Smooth muscle cell (in vitro differentiated cells): ENCODE measurements around the gene RBMS3. TPM values are rescaled to one million over a fixed set of nuclear protein-coding genes. Genes with fewer than 3 reads are reported as not detected.

Experiments
- DNase-seq: peaks from one replicate; lab custom pipeline; 2025; ENCODE audit not compliant: unreplicated experiment; lab: John Stamatoyannopoulos, UW
- H2AFZ ChIP-seq: fragments of 200-600 bp; sonication (generic); 2 replicates; pipeline ENCODE4 v1.6.0; 2016; ENCODE audit warnings: antibody characterized with exemption, low read depth, mild to moderate bottlenecking
- H3F3A ChIP-seq: fragments of 200-600 bp; sonication (generic); 2 replicates; pipeline ENCODE4 v1.6.0; 2017; ENCODE audit warnings: antibody characterized with exemption, low read depth
- H3K27ac ChIP-seq: fragments of 200-600 bp; sonication (generic); 2 replicates; pipeline ENCODE4 v1.5.1; 2016; ENCODE audit warnings: low read depth, mild to moderate bottlenecking
- H3K27me3 ChIP-seq: fragments of 200-600 bp; sonication (generic); 2 replicates; pipeline ENCODE4 v1.6.1; 2016; ENCODE audit warnings: low read depth, mild to moderate bottlenecking
- H3K36me3 ChIP-seq: fragments of 200-600 bp; sonication (generic); 2 replicates; pipeline ENCODE4 v1.5.1; 2016; ENCODE audit warnings: low read depth
- H3K4me1 ChIP-seq: fragments of 200-600 bp; sonication (generic); 2 replicates; pipeline ENCODE4 v1.5.1; 2016; ENCODE audit warnings: low read depth
- H3K4me2 ChIP-seq: fragments of 200-600 bp; sonication (generic); 2 replicates; pipeline ENCODE4 v1.6.0; 2016; ENCODE audit warnings: mild to moderate bottlenecking
- H3K4me3 ChIP-seq: fragments of 200-600 bp; sonication (generic); 2 replicates; pipeline ENCODE4 v1.5.1; 2016; ENCODE audit warnings: mild to moderate bottlenecking
- H3K79me2 ChIP-seq: fragments of 200-600 bp; sonication (generic); 2 replicates; pipeline ENCODE4 v1.6.0; 2016; ENCODE audit warnings: low read depth, mild to moderate bottlenecking
- H3K9ac ChIP-seq: fragments of 200-600 bp; sonication (generic); 2 replicates; pipeline ENCODE4 v1.6.0; 2016; ENCODE audit warnings: low read depth
- H3K9me3 ChIP-seq: fragments of 200-600 bp; sonication (generic); replicated peaks from 2 replicates; pipeline ENCODE4 v1.5.1; 2016; ENCODE audit warnings: low read depth
- H4K20me1 ChIP-seq: fragments of 200-600 bp; sonication (generic); 2 replicates; pipeline ENCODE4 v1.6.0; 2016; ENCODE audit warnings: low read depth
- WGBS: methylation state at CpG from one replicate; pipeline ENCODE4 v1.1.7; 2016; ENCODE audit warnings: low lambda C conversion rate; 5-methylcytosine and 5-hydroxymethylcytosine counted together
- polyA plus RNA-seq: library from polyadenylated mRNA; unstranded; fragments of >200 nt; fragmentation: Nextera tagmentation; extraction: Ambion mirVana; gene quantifications from 2 replicates; pipeline ENCODE4 v1.2.1, GENCODE V29; 2016
- total RNA-seq: library from RNA; depleted of rRNA; stranded (reverse); fragments of >200 nt; gene quantifications from 2 replicates; pipeline ENCODE4 v1.2.3, GENCODE V29; 2014
- TF ChIP-seq, protein P1 (sequence below): fragments of 200-600 bp; sonication (generic); IDR thresholded peaks from 2 replicates; pipeline ENCODE4 v1.5.1; 2017; ENCODE audit warnings: borderline replicate concordance, mild to moderate bottlenecking, antibody characterized with exemption; ENCODE audit not compliant: insufficient read depth, poor library complexity, severe bottlenecking

The RBMS3 gene
- total and polyA plus RNA-seq, 2 experiments from 2014 or later = 42.9 to 50.6 TPM

- Histone ChIP-seq H3F3A (no peaks in the 10 kb centered on the region), H3K4me2 (peak overlapping the region; percentile 46), H3K27ac (peak overlapping the region; percentile 64), H3K79me2 (peaks cover 17% of the 10 kb centered on the region), H3K4me1 (peaks cover 6% of the 10 kb centered on the region), H3K27me3 (no peaks in the 10 kb centered on the region), H3K9me3 (no peaks in the 10 kb centered on the region), H3K9ac (no peak overlapping the region), H2AFZ (no peak overlapping the region), H3K36me3 (no peaks in the 10 kb centered on the region), H4K20me1 (no peaks in the 10 kb centered on the region), H3K4me3 (no peak overlapping the region)
- no peak for DNase-seq
- 56% methylated on average over 2 of the region's 2 CpGs for WGBS
- TF ChIP-seq, protein P1, sequence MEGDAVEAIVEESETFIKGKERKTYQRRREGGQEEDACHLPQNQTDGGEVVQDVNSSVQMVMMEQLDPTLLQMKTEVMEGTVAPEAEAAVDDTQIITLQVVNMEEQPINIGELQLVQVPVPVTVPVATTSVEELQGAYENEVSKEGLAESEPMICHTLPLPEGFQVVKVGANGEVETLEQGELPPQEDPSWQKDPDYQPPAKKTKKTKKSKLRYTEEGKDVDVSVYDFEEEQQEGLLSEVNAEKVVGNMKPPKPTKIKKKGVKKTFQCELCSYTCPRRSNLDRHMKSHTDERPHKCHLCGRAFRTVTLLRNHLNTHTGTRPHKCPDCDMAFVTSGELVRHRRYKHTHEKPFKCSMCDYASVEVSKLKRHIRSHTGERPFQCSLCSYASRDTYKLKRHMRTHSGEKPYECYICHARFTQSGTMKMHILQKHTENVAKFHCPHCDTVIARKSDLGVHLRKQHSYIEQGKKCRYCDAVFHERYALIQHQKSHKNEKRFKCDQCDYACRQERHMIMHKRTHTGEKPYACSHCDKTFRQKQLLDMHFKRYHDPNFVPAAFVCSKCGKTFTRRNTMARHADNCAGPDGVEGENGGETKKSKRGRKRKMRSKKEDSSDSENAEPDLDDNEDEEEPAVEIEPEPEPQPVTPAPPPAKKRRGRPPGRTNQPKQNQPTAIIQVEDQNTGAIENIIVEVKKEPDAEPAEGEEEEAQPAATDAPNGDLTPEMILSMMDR = no peak
Measured at GRCh38 chr3:29977360-29977759, 696.5 kb downstream of the RBMS3 start.

DNA sequence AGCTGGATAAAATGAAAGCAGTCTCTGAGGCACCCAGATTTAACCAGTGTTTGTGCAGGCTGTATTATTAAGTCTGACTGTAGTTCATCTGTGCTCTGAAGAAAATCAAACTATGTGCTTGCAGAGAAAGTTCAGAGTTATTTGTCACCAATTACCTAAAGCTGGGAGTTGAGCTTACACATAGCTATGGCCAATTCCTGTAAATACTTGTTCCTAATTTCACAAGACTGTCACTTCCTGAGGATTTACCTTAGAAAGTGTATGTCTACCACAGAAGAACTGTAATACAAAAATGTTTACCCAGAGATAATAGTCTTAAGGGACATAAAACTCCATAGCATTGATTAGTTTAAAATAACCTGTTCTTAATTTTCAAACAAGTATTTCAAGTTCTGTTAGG, 697.2 kb downstream of the RBMS3 start:
- Histone ChIP-seq H3K27ac (peak overlapping the region; percentile 64), H3K36me3 (no peaks in the 10 kb centered on the region), H3F3A (no peaks in the 10 kb centered on the region), H4K20me1 (no peaks in the 10 kb centered on the region), H3K4me2 (peak overlapping the region; percentile 46), H3K9ac (peak overlapping the region; percentile 2), H3K79me2 (peaks cover 20% of the 10 kb centered on the region), H2AFZ (no peak overlapping the region), H3K9me3 (no peaks in the 10 kb centered on the region), H3K4me1 (peaks cover 4% of the 10 kb centered on the region), H3K4me3 (no peak overlapping the region), H3K27me3 (no peaks in the 10 kb centered on the region)
- TF ChIP-seq, protein P1 = no peak
- no peak for DNase-seq

- Histone ChIP-seq H3K27ac (no peak overlapping the region), H3K36me3 (no peaks in the 10 kb centered on the region), H3K9me3 (no peaks in the 10 kb centered on the region), H3F3A (no peaks in the 10 kb centered on the region), H3K79me2 (no peaks in the 10 kb centered on the region), H4K20me1 (no peaks in the 10 kb centered on the region), H3K27me3 (no peaks in the 10 kb centered on the region), H2AFZ (no peak overlapping the region), H3K4me2 (no peak overlapping the region), H3K4me3 (no peak overlapping the region), H3K9ac (no peak overlapping the region), H3K4me1 (no peaks in the 10 kb centered on the region)
- TF ChIP-seq, protein P1 = no peak
- DNase-seq = no peak
Measured at GRCh38 chr3:29991198-29991597, 710.3 kb downstream of the RBMS3 start.

GRCh38 chr3:30002797-30003196, 721.9 kb downstream of the RBMS3 start:
- no peak for DNase-seq
- H3K4me2 ChIP-seq = no peak overlapping the region

More at GRCh38 chr3:30002797-30003196, 721.9 kb downstream of the RBMS3 start:
- Histone ChIP-seq H3K27ac (peak overlapping the region; percentile 85), H3K4me3 (no peak overlapping the region), H3F3A (peaks cover 12% of the 10 kb centered on the region), H3K36me3 (no peaks in the 10 kb centered on the region), H3K4me1 (peaks cover 10% of the 10 kb centered on the region), H3K9ac (no peak overlapping the region), H3K27me3 (no peaks in the 10 kb centered on the region), H2AFZ (no peak overlapping the region), H4K20me1 (no peaks in the 10 kb centered on the region), H3K9me3 (no peaks in the 10 kb centered on the region), H3K79me2 (no peaks in the 10 kb centered on the region)
- TF ChIP-seq, protein P1 = no peak
- 89% methylated on average over 1 of the region's 1 CpG for WGBS
